Hepatocyte (in vitro differentiated cells): ENCODE results near the gene CXorf49. TPM values are rescaled to one million over a fixed set of nuclear protein-coding genes. Genes with fewer than 3 reads are reported as not detected.

ENCODE experiments used
- DNase-seq: peaks from one replicate; pipeline ENCODE4 v3.0.0-alpha.2; 2016; ENCODE audit warnings: low spot score
- H2AFZ ChIP-seq: fragments of 200-600 bp; sonication (generic); 2 replicates; pipeline ENCODE4 v1.6.0; 2016; ENCODE audit warnings: antibody characterized with exemption, mild to moderate bottlenecking
- H3K27ac ChIP-seq: fragments of 200-600 bp; sonication (generic); 2 replicates; pipeline ENCODE4 v1.5.1; 2016; ENCODE audit warnings: mild to moderate bottlenecking
- H3K27me3 ChIP-seq: fragments of 200-600 bp; sonication (generic); 2 replicates; pipeline ENCODE4 v1.6.1; 2016
- H3K36me3 ChIP-seq: fragments of 200-600 bp; sonication (generic); replicated peaks from 2 replicates; pipeline ENCODE4 v1.5.1; 2016; ENCODE audit warnings: low read depth; ENCODE audit not compliant: insufficient read depth
- H3K4me1 ChIP-seq: fragments of 200-600 bp; sonication (generic); 2 replicates; pipeline ENCODE4 v1.5.1; 2016; ENCODE audit warnings: mild to moderate bottlenecking, moderate library complexity; ENCODE audit not compliant: insufficient read depth
- H3K4me2 ChIP-seq: fragments of 200-600 bp; sonication (generic); 2 replicates; pipeline ENCODE4 v1.6.0; 2016
- H3K4me3 ChIP-seq: fragments of 200-600 bp; sonication (generic); 2 replicates; pipeline ENCODE4 v1.5.1; 2016; ENCODE audit warnings: mild to moderate bottlenecking
- H3K79me2 ChIP-seq: fragments of 200-600 bp; sonication (generic); 2 replicates; pipeline ENCODE4 v1.6.0; 2017; ENCODE audit warnings: mild to moderate bottlenecking
- H3K9me2 ChIP-seq: fragments of 200-600 bp; sonication (generic); replicated peaks from 2 replicates; pipeline ENCODE4 v1.6.0; 2017; ENCODE audit warnings: mild to moderate bottlenecking; ENCODE audit not compliant: insufficient read depth
- H3K9me3 ChIP-seq: fragments of 200-600 bp; sonication (generic); 2 replicates; pipeline ENCODE4 v1.5.1; 2016; ENCODE audit warnings: low read depth, mild to moderate bottlenecking
- H4K20me1 ChIP-seq: fragments of 200-600 bp; sonication (generic); 2 replicates; pipeline ENCODE4 v1.6.0; 2016; ENCODE audit warnings: mild to moderate bottlenecking; ENCODE audit not compliant: insufficient read depth, poor library complexity, severe bottlenecking
- CTCF ChIP-seq: fragments of 200-600 bp; sonication (generic); IDR thresholded peaks from 2 replicates; pipeline ENCODE4 v1.5.1; 2016; ENCODE audit warnings: antibody characterized with exemption, mild to moderate bottlenecking; ENCODE audit not compliant: poor library complexity
- EZH2 ChIP-seq: fragments of 200-600 bp; sonication (generic); IDR thresholded peaks from 2 replicates; pipeline ENCODE4 v1.6.1; 2016; ENCODE audit warnings: antibody characterized with exemption, mild to moderate bottlenecking, borderline replicate concordance
- EZH2phosphoT487 ChIP-seq: fragments of 200-600 bp; sonication (generic); IDR thresholded peaks from one replicate; pipeline ENCODE4 v1.6.1; 2018; ENCODE audit warnings: antibody characterized with exemption, mild to moderate bottlenecking, low read depth, moderate library complexity; ENCODE audit not compliant: unreplicated experiment, severe bottlenecking
- WGBS: methylation state at CpG from one replicate; pipeline ENCODE4 v1.1.6; 2016; ENCODE audit warnings: low lambda C conversion rate; ENCODE audit errors: missing lambda C conversion rate; 5-methylcytosine and 5-hydroxymethylcytosine counted together
- polyA plus RNA-seq: library from polyadenylated mRNA; unstranded; fragments of >200 nt; fragmentation: Nextera tagmentation; extraction: Ambion mirVana; gene quantifications from 2 replicates; pipeline ENCODE4 v1.2.1, GENCODE V29; 2016
- total RNA-seq: library from RNA; depleted of rRNA; stranded (reverse); fragments of >200 nt; gene quantifications from 2 replicates; pipeline ENCODE4 v1.2.3, GENCODE V29; 2014

The CXorf49 gene
- total and polyA plus RNA-seq, 2 experiments from 2014 or later: 10.1 TPM; not detected in 1

- H3K4me1 ChIP-seq: no peaks in the 10 kb centered on the region
- TF ChIP-seq EZH2phosphoT487 (no peak), CTCF (no peak), EZH2 (no peak)
- no peaks in the 10 kb centered on the region for H3K9me3 ChIP-seq
- H3K36me3 ChIP-seq: no peaks in the 10 kb centered on the region
- H3K4me2 ChIP-seq: no peak within 1 kb of the TSS
- H3K27me3 ChIP-seq: no peaks in the 10 kb centered on the region
- no peaks in the 10 kb centered on the region for H3K9me2 ChIP-seq
- no peak for DNase-seq
- 92% methylated on average over 49 of the region's 50 CpGs for WGBS
- no peak within 1 kb of the TSS for H3K27ac ChIP-seq
- no peak within 1 kb of the TSS for H3K4me3 ChIP-seq
- H3K79me2 ChIP-seq: no peaks in the 10 kb centered on the region
- no peaks in the 10 kb centered on the region for H4K20me1 ChIP-seq
- no peak within 1 kb of the TSS for H2AFZ ChIP-seq
These were observed 50.5 kb downstream of the CXorf49 start, which contains the start of gene LOC101059915 for GRCh38 chrX:71667328-71668247. Gene LOC101059915 (plus strand): TSS chrX:71667546.

GRCh38 chrX:71666240-71667223 is 51.6 kb downstream of the CXorf49 start:
- Histone ChIP-seq H3K9me2 (no peaks in the 10 kb centered on the region), H3K79me2 (no peaks in the 10 kb centered on the region), H3K27me3 (no peaks in the 10 kb centered on the region), H3K4me2 (no peak overlapping the region), H3K27ac (no peak overlapping the region), H3K36me3 (no peaks in the 10 kb centered on the region), H3K4me3 (no peak overlapping the region), H3K9me3 (no peaks in the 10 kb centered on the region), H4K20me1 (no peaks in the 10 kb centered on the region), H3K4me1 (no peaks in the 10 kb centered on the region), H2AFZ (no peak overlapping the region)
- no peak for TF ChIP-seq EZH2phosphoT487
- TF ChIP-seq EZH2: no peak
- no peak for TF ChIP-seq CTCF
- DNase-seq: no peak
- 91% methylated on average over 44 of the region's 48 CpGs for WGBS

GRCh38 chrX:71665747-71666146 is 52.3 kb downstream of the CXorf49 start:
- no peaks in the 10 kb centered on the region for H3K79me2 ChIP-seq
- no peak overlapping the region for H3K4me3 ChIP-seq
- H4K20me1 ChIP-seq: no peaks in the 10 kb centered on the region
- H3K4me2 ChIP-seq: no peak overlapping the region
- WGBS: 83% methylated on average over 10 of the region's 10 CpGs
- H3K27me3 ChIP-seq: no peaks in the 10 kb centered on the region
- no peak overlapping the region for H2AFZ ChIP-seq
- no peaks in the 10 kb centered on the region for H3K36me3 ChIP-seq
- no peaks in the 10 kb centered on the region for H3K9me3 ChIP-seq
- no peaks in the 10 kb centered on the region for H3K9me2 ChIP-seq
- no peak overlapping the region for H3K27ac ChIP-seq
- TF ChIP-seq EZH2 (no peak), EZH2phosphoT487 (no peak), CTCF (no peak)
- no peaks in the 10 kb centered on the region for H3K4me1 ChIP-seq
- DNase-seq: no peak
